Jurkat, Clone E6-1 (cell line): ENCODE data around the gene GPX1.
"Not testable (repeated sequence)": the region's sequence is repeated elsewhere in the genome, so short reads cannot be mapped to it uniquely, and the experiment has no call there.

ENCODE experiments used
- DNase-seq: peaks from one replicate; pipeline ENCODE4 v3.0.0-alpha.2; 2011; ENCODE audit warnings: low read depth, low spot score
- H3K4me3 ChIP-seq: 2 replicates; pipeline ENCODE4 v1.5.1; 2011; ENCODE audit warnings: mild to moderate bottlenecking, low read length, control low read depth, moderate library complexity

Gene GPX1

GRCh38 chr3:49362561-49362960 lies 4.4 kb upstream of the GPX1 start:
- H3K4me3 ChIP-seq: no peak overlapping the region
- DNase-seq: no peak

- DNase-seq: no peak
- H3K4me3 ChIP-seq: no peak overlapping the region
These were observed 1.5 kb upstream of the GPX1 start for GRCh38 chr3:49359623-49360022.

GRCh38 chr3:49358884-49359225 lies 702 bp upstream of the GPX1 start:
- peak; percentile 26 for DNase-seq
- H3K4me3 ChIP-seq: peak overlapping the region; percentile 85

- peak overlapping the region; percentile 85 for H3K4me3 ChIP-seq
- not testable (repeated sequence) for DNase-seq
These were observed 523 bp downstream of the GPX1 start for GRCh38 chr3:49357443-49358216.

GRCh38 chr3:49357095-49357442 lies 1.1 kb downstream of the GPX1 start:
- not testable (repeated sequence) for DNase-seq
- peak overlapping the region; percentile 85 for H3K4me3 ChIP-seq

GRCh38 chr3:49352890-49353421 lies 5.2 kb downstream of the GPX1 start:
- DNase-seq: no peak
- no peak overlapping the region for H3K4me3 ChIP-seq

- H3K4me3 ChIP-seq: no peak overlapping the region
- DNase-seq: no peak
These were observed 5.9 kb downstream of the GPX1 start for GRCh38 chr3:49352281-49352680.

GRCh38 chr3:49351521-49352011 lies 6.6 kb downstream of the GPX1 start:
- DNase-seq: no peak

GRCh38 chr3:49349348-49350114 lies 8.6 kb downstream of the GPX1 start:
- H3K4me3 ChIP-seq: no peak overlapping the region
- DNase-seq: no peak

More at GRCh38 chr3:49351521-49352011, 6.6 kb downstream of the GPX1 start:
- H3K4me3 ChIP-seq: no peak overlapping the region

- DNase-seq, H3K4me3 ChIP-seq: not testable (repeated sequence)
These were observed 9.8 kb downstream of the GPX1 start for GRCh38 chr3:49348361-49348760.

GRCh38 chr3:49346797-49347251 lies 11.3 kb downstream of the GPX1 start:
- no peak for DNase-seq
- H3K4me3 ChIP-seq: no peak overlapping the region

GRCh38 chr3:49343163-49343562 lies 15.0 kb downstream of the GPX1 start:
- DNase-seq: no peak
- H3K4me3 ChIP-seq: no peak overlapping the region

GRCh38 chr3:49341996-49342395 lies 16.2 kb downstream of the GPX1 start:
- no peak overlapping the region for H3K4me3 ChIP-seq
- no peak for DNase-seq

GRCh38 chr3:49339941-49340800 lies 18.0 kb downstream of the GPX1 start, which contains the start of gene USP4:
Gene USP4, minus strand, starts transcription at chr3:49340053. Its CDS starts 29 bp downstream, at chr3:49340024.
- DNase-seq: peak; percentile 93
- peak within 1 kb of the TSS; percentile 85 for H3K4me3 ChIP-seq

GRCh38 chr3:49339581-49339940 lies 18.6 kb downstream of the GPX1 start:
- DNase-seq: no peak
- H3K4me3 ChIP-seq: peak overlapping the region; percentile 85

- no peak overlapping the region for H3K4me3 ChIP-seq
- DNase-seq: no peak
These were observed 24.1 kb downstream of the GPX1 start for GRCh38 chr3:49333916-49334633.

GRCh38 chr3:49333091-49333490 lies 25.1 kb downstream of the GPX1 start:
- peak; percentile 22 for DNase-seq
- no peak overlapping the region for H3K4me3 ChIP-seq

GRCh38 chr3:49329186-49329585 lies 29.0 kb downstream of the GPX1 start:
- no peak overlapping the region for H3K4me3 ChIP-seq
- no peak for DNase-seq

- not testable (repeated sequence) for DNase-seq, H3K4me3 ChIP-seq
These were observed 29.8 kb downstream of the GPX1 start for GRCh38 chr3:49328350-49328749.
